Type B pancreatic cell (in vitro differentiated cells): ENCODE data around the gene PLD6. TPM values are rescaled to one million over a fixed set of nuclear protein-coding genes. Genes with fewer than 3 reads are reported as not detected.

Experiments used
- DNase-seq: peaks from one replicate; pipeline ENCODE4 v3.0.0; 2021; ENCODE audit warnings: mixed read lengths; ENCODE audit not compliant: unreplicated experiment; ENCODE audit errors: extremely low spot score
- H3K27ac Mint-ChIP-seq: 2 replicates; pipeline ENCODE4 v1.8.0; 2021; ENCODE audit warnings: mild to moderate bottlenecking, mixed read lengths
- H3K27me3 Mint-ChIP-seq: 2 replicates; pipeline ENCODE4 v1.8.0; 2021; ENCODE audit warnings: mixed read lengths
- H3K36me3 Mint-ChIP-seq: 2 replicates; pipeline ENCODE4 v1.8.0; 2021; ENCODE audit warnings: mixed read lengths
- H3K4me1 Mint-ChIP-seq: one replicate; pipeline ENCODE4 v1.8.0; 2021; ENCODE audit warnings: mixed read lengths; ENCODE audit not compliant: unreplicated experiment
- H3K4me3 Mint-ChIP-seq: 2 replicates; pipeline ENCODE4 v1.8.0; 2021; ENCODE audit warnings: mild to moderate bottlenecking, mixed read lengths
- H3K9me3 Mint-ChIP-seq: 2 replicates; pipeline ENCODE4 v1.8.0; 2021; ENCODE audit warnings: mixed read lengths
- total RNA-seq: library from RNA; stranded (reverse); gene quantifications from 2 replicates; pipeline ENCODE4 v1.2.1, GENCODE V29; 2021; ENCODE audit warnings: low replicate concordance
- TF ChIP-seq, protein P1 (sequence below): fragments of 200-600 bp; sonication (generic); conservative IDR thresholded peaks from 2 replicates; pipeline ENCODE4 v1.5.0; 2021; ENCODE audit warnings: antibody characterized with exemption, mild to moderate bottlenecking

PLD6 gene
- total RNA-seq, 1 donor from 2014 or later = 1.5 TPM

DNA sequence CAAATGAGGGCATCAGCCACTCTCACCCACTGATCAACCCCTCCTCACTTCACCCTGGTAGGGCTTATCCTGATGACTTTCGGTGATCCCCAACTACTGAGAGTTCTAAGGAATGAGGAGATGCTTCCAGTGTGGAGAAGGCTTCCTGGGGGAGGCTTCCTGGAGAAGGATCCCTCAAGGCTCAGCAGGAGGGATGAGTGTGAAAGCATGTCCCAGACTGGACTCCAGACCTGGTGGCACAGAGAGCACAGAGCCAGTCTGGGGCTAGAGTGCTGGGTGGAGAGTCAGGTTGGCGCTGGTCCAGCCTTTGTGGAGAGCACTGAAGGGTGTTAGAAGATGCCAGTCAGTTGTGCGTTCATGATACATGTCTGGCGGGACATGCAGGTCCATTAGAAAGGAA, 53.7 kb downstream of the PLD6 start:
- no peak overlapping the region for H3K4me3 Mint-ChIP-seq
- H3K27me3 Mint-ChIP-seq = no peaks in the 10 kb centered on the region
- H3K27ac Mint-ChIP-seq = peak overlapping the region; percentile 54

DNA sequence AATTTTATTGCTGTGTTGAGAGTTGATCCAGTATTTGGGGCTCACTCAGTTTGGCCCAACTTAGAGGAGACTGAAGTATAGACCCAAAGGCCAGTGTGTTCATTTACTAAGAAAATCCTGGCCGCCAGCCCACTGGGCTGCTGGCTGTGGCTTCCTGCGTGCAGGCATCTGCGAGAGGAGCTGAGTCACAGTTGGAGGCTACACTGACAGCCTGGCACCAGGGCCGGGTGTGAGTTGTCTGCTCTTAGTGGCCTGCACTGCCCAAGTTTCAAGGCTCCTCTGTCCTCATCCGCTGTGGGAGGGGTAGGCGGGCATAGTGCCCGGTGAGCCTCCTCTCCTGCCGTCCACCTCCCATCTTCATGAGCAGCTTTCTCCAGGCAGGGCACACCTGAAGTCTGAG, 54.2 kb downstream of the PLD6 start:
- H3K36me3 Mint-ChIP-seq = peaks cover 21% of the 10 kb centered on the region
- H3K4me3 Mint-ChIP-seq = no peak overlapping the region
- H3K27me3 Mint-ChIP-seq = no peaks in the 10 kb centered on the region
- H3K9me3 Mint-ChIP-seq = no peaks in the 10 kb centered on the region
- TF ChIP-seq, protein P1, sequence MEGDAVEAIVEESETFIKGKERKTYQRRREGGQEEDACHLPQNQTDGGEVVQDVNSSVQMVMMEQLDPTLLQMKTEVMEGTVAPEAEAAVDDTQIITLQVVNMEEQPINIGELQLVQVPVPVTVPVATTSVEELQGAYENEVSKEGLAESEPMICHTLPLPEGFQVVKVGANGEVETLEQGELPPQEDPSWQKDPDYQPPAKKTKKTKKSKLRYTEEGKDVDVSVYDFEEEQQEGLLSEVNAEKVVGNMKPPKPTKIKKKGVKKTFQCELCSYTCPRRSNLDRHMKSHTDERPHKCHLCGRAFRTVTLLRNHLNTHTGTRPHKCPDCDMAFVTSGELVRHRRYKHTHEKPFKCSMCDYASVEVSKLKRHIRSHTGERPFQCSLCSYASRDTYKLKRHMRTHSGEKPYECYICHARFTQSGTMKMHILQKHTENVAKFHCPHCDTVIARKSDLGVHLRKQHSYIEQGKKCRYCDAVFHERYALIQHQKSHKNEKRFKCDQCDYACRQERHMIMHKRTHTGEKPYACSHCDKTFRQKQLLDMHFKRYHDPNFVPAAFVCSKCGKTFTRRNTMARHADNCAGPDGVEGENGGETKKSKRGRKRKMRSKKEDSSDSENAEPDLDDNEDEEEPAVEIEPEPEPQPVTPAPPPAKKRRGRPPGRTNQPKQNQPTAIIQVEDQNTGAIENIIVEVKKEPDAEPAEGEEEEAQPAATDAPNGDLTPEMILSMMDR = no peak
- DNase-seq = no peak
- peak overlapping the region; percentile 61 for H3K27ac Mint-ChIP-seq
- H3K4me1 Mint-ChIP-seq = no peaks in the 10 kb centered on the region

More for the DNA sequence above, 53.7 kb downstream of the PLD6 start:
- Mint-ChIP-seq H3K4me1 (no peaks in the 10 kb centered on the region), H3K36me3 (peaks cover 20% of the 10 kb centered on the region), H3K9me3 (no peaks in the 10 kb centered on the region)
- TF ChIP-seq, protein P1 = no peak
- no peak for DNase-seq

DNA sequence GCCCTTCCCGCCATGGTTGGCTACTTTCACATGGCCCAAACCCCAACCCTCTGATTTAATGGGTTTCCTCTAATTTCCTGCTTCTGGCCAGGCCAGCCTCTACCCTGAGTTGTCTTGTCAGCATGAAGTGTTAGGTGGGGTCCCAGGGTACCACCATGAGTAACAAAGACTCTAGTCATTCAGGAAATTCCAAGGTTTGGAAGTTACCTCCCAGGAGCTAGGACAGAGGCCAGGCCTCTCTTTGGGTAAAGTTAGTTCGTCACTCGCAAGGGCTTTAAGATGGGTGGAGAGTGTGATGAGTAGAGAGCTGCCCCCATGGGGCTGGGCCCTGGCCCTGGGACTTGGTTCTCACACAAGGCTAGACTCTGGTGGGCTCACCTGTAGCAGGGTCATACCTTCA, 54.6 kb downstream of the PLD6 start:
- Mint-ChIP-seq H3K4me1 (no peaks in the 10 kb centered on the region), H3K36me3 (peaks cover 24% of the 10 kb centered on the region), H3K4me3 (no peak overlapping the region), H3K27me3 (no peaks in the 10 kb centered on the region), H3K27ac (peak overlapping the region; percentile 61), H3K9me3 (no peaks in the 10 kb centered on the region)
- TF ChIP-seq, protein P1 = no peak
- DNase-seq = no peak

DNA sequence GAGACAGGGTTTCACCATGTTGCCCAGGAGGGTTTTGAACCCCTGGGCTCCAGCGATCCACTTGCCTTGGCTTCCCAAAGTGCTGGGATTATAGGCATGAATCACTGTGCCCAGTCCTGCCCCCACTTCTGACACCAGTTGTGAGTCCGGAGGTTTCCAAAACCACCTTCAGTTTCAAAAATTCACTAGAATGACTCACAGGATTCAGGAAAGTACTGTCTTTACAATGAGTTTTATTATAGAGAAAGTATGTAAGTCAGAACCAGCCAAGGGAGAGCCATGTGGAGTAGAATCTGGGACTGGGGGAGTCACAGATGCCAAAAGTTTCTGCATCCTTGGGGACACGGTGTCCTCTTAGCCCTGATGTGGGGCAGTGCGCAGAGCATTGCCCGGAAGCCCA, 55.1 kb downstream of the PLD6 start:
- Mint-ChIP-seq H3K27me3 (no peaks in the 10 kb centered on the region), H3K4me1 (no peaks in the 10 kb centered on the region), H3K9me3 (no peaks in the 10 kb centered on the region), H3K4me3 (no peak overlapping the region), H3K36me3 (peaks cover 24% of the 10 kb centered on the region), H3K27ac (no peak overlapping the region)
- no peak for DNase-seq
- TF ChIP-seq, protein P1 = no peak

Other genes starting within 250 kb of the PLD6 start
- gene TNFRSF13B, start 234.2 kb downstream of the PLD6 start, total RNA-seq = not detected in 2 replicates
- gene MPRIP, start 163.9 kb downstream of the PLD6 start, total RNA-seq = 275 and 367 TPM in 2 replicates
- 55.8 and 60.9 TPM in 2 replicates for gene FLCN, start 30.8 kb upstream of the PLD6 start, total RNA-seq
- gene COPS3, start 74.9 kb upstream of the PLD6 start, total RNA-seq = 59.0 and 63.1 TPM in 2 replicates
- gene NT5M, start 97.0 kb upstream of the PLD6 start, total RNA-seq = 0.90 and 5.9 TPM in 2 replicates